Measurements from ENCODE around the gene PLXNB3. TPM values are rescaled to one million over a fixed set of nuclear protein-coding genes. Genes with fewer than 3 reads are reported as not detected.
A peak's percentile ranks its signal among the peaks of the same experiment; 100 is the strongest.

Gene PLXNB3
- total and polyA plus RNA-seq, 4 donors, result 0.11 to 0.69 (median 0.46) TPM

- peaks cover 0 to 3% (median 2%) of the 10 kb centered on the region in 4 donors for H3K9me3 ChIP-seq (ENCODE audit: control insufficient read depth in 4 of 4, low read length in 3 of 4)
- peaks cover 8 to 25% (median 17%) of the 10 kb centered on the region in 4 donors for H3K4me1 ChIP-seq (ENCODE audit: control insufficient read depth in 4 of 4, insufficient read depth in 4 of 4, low read length in 3 of 4)
- peak within 1 kb of the TSS; percentile 84 to 91 (median 87) for H3K4me3 ChIP-seq (ENCODE audit: low read depth in 1 of 3, low read length in 3 of 3)
- under 1% methylated on average over 90 of the region's 92 CpGs for WGBS
- TF ChIP-seq MAX (IDR thresholded peaks at IDR 0.05), result no peak
- TF ChIP-seq GABPA (IDR thresholded peaks at IDR 0.05 in 1 of 2, conservative IDR thresholded peaks at IDR 0.05 in 1 of 2), result peak in 1 of 2 donors; percentile 77
- peak; percentile 99 for TF ChIP-seq ZBTB33 (IDR thresholded peaks at IDR 0.05)
- TF ChIP-seq ATF3 (IDR thresholded peaks at IDR 0.05), result no peak
- no peak for TF ChIP-seq TAF1 (conservative IDR thresholded peaks at IDR 0.05)
- no peak for TF ChIP-seq FOXA1 (IDR thresholded peaks at IDR 0.05)
- TF ChIP-seq RAD21 (IDR thresholded peaks at IDR 0.05), result no peak
- peak; percentile 64 for TF ChIP-seq SP1 (IDR thresholded peaks at IDR 0.05)
- no peak for TF ChIP-seq HNF4A (conservative IDR thresholded peaks at IDR 0.05)
- TF ChIP-seq EGR1 (IDR thresholded peaks at IDR 0.05; ENCODE audit: low read depth in 2 of 2), result peak in 1 of 2 donors; percentile 14
- no peak for TF ChIP-seq HNF4G (IDR thresholded peaks at IDR 0.05)
- no peak for TF ChIP-seq NR2F2 (IDR thresholded peaks at IDR 0.05)
- no peak for TF ChIP-seq CTCF (IDR thresholded peaks at IDR 0.05; ENCODE audit: low read depth, low read length, missing input control)
- no peak for TF ChIP-seq FOXA2 (IDR thresholded peaks at IDR 0.05)
- TF ChIP-seq YY1 (IDR thresholded peaks at IDR 0.05), result peak; percentile 98
- TF ChIP-seq RXRA (IDR thresholded peaks at IDR 0.05), result no peak
- peak; percentile 49 for TF ChIP-seq REST (IDR thresholded peaks at IDR 0.05)
- no peak for TF ChIP-seq JUND (IDR thresholded peaks at IDR 0.05)
- H3K36me3 ChIP-seq (ENCODE audit: control insufficient read depth in 4 of 4, insufficient read depth in 3 of 4, low read depth in 1 of 4, low read length in 3 of 4), result peaks cover 0 to 20% (median 4%) of the 10 kb centered on the region in 4 donors
- peak within 1 kb of the TSS; percentile 76 to 86 for H3K27ac ChIP-seq (ENCODE audit: low read depth in 1 of 2, low read length in 2 of 2)
- H3K9ac ChIP-seq (ENCODE audit: low read depth in 1 of 2, low read length in 2 of 2), result peak within 1 kb of the TSS; percentile 76 to 77
- DNase-seq (ENCODE audit: low spot score), result peak; percentile 90
- H3K27me3 ChIP-seq (ENCODE audit: control insufficient read depth in 4 of 4, insufficient read depth in 4 of 4, low read length in 3 of 4), result no peaks in the 10 kb centered on the region
Measured at GRCh38 chrX:153794018-153794896, 30.2 kb downstream of the PLXNB3 start, which contains the start of the genes IDH3G and SSR4. IDH3G (minus strand) TSS chrX:153794375; CDS start chrX:153794326, 49 bp downstream. SSR4 (plus strand) TSS chrX:153794668; CDS start chrX:153794688, 20 bp downstream.
